Prostate gland (tissue), 2 donors: Measurements from ENCODE around the gene ABHD2. TPM values are rescaled to one million over a fixed set of nuclear protein-coding genes. Genes with fewer than 3 reads are reported as not detected.

Experiments used
- DNase-seq: peaks from one replicate; pipeline ENCODE4 v3.0.0-alpha.2; 2019; ENCODE audit warnings: low spot score
- H3K27ac ChIP-seq, 2 donors: fragments of 200-600 bp; sonication (generic); 2 replicates each; pipeline ENCODE4 v1.5.1; 2017 to 2019
- H3K27me3 ChIP-seq: fragments of 200-600 bp; sonication (generic); replicated peaks from 2 replicates; pipeline ENCODE4 v1.5.1; 2019; ENCODE audit not compliant: insufficient read depth
- H3K36me3 ChIP-seq, 2 donors: fragments of 200-600 bp; sonication (generic); 1 replicate in 1 of 2; 2 replicates in 1 of 2; pipeline versions ENCODE4 v1.5.1 to v1.8.1; 2017 to 2019
- H3K4me1 ChIP-seq: fragments of 200-600 bp; sonication (generic); replicated peaks from 2 replicates; pipeline ENCODE4 v1.5.1; 2019
- H3K4me3 ChIP-seq, 2 donors: fragments of 200-600 bp; sonication (generic); 2 replicates each; pipeline ENCODE4 v1.5.1; 2017 to 2019
- H3K9me3 ChIP-seq: fragments of 200-600 bp; sonication (generic); 2 replicates; pipeline ENCODE4 v1.5.1; 2017
- POLR2A ChIP-seq: fragments of 450-650 bp; IDR thresholded peaks from one replicate; pipeline ENCODE4 v1.6.1; 2016; ENCODE audit warnings: antibody characterized with exemption, mild to moderate bottlenecking
- POLR2AphosphoS5 ChIP-seq: sonication (generic); formaldehyde crosslinking; IDR thresholded peaks from one replicate; pipeline ENCODE4 v1.6.1; 2017; ENCODE audit warnings: antibody characterized with exemption
- WGBS: methylation state at CpG from one replicate; pipeline ENCODE4 v1.1.5; 2018; 5-methylcytosine and 5-hydroxymethylcytosine counted together
- intact Hi-C: fragments of 100-400 bp; cut with DNase I; formaldehyde crosslinking; loops from one replicate; pipeline ENCODE4 v1.14.2; 2022
- total RNA-seq, 2 donors: library from RNA; depleted of rRNA; stranded (reverse); fragments of >200 nt; gene quantifications; one replicate each; pipeline ENCODE4 v1.1.0, GENCODE V29; 2016
- TF ChIP-seq, protein P1 (sequence below), 4 experiments: fragments of 200-600 bp in 2 of 4; fragments of 450-650 bp in 2 of 4; sonication (generic) in 2 of 4; IDR thresholded peaks; 1 replicate in 3 of 4; 2 replicates in 1 of 4; pipeline ENCODE4 v1.5.1; 2016 to 2019; ENCODE audit warnings: antibody characterized with exemption in 4 of 4, mild to moderate bottlenecking in 2 of 4, moderate library complexity in 2 of 4

Gene ABHD2
- total RNA-seq, 2 donors from 2014 or later = 111 to 253 TPM

DNA sequence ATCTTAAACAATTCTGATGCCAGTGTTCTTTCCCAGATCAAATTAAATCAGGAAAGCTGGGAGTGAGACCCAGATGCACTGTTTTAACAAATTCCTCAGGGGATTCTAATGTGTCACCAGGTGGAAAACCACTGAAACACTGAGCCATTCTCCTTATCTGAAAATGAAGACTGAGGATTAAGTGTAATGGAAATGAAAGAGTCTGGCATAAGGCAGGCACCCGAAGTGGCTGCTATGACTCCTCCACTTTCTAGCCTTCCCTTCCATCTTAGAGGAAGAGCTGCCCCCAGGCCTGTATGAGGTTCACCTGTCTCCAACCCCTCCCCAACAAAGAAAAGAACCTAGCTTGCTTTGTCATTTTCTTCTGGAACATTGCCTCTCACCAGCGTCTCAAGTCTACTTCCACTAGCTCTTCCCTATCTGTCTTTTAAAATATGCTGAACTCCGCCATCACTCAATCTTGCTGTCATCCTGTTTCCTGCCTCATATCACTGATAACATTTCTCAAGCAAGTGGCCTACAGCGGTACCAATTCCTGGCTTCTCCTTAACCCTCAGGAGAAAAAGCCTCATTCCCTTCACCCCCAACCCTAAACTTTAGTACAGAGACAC, 13.7 kb upstream of the ABHD2 start:
- no peak for DNase-seq
- no peak overlapping the region for H3K4me3 ChIP-seq
- H3K27me3 ChIP-seq = no peaks in the 10 kb centered on the region
- H3K4me1 ChIP-seq = no peaks in the 10 kb centered on the region
- no peaks in the 10 kb centered on the region for H3K36me3 ChIP-seq
- intact Hi-C loops = no loop called here
- 86% methylated on average over 4 of the region's 4 CpGs for WGBS
- TF ChIP-seq POLR2AphosphoS5 = no peak
- TF ChIP-seq POLR2A = no peak
- TF ChIP-seq, protein P1, sequence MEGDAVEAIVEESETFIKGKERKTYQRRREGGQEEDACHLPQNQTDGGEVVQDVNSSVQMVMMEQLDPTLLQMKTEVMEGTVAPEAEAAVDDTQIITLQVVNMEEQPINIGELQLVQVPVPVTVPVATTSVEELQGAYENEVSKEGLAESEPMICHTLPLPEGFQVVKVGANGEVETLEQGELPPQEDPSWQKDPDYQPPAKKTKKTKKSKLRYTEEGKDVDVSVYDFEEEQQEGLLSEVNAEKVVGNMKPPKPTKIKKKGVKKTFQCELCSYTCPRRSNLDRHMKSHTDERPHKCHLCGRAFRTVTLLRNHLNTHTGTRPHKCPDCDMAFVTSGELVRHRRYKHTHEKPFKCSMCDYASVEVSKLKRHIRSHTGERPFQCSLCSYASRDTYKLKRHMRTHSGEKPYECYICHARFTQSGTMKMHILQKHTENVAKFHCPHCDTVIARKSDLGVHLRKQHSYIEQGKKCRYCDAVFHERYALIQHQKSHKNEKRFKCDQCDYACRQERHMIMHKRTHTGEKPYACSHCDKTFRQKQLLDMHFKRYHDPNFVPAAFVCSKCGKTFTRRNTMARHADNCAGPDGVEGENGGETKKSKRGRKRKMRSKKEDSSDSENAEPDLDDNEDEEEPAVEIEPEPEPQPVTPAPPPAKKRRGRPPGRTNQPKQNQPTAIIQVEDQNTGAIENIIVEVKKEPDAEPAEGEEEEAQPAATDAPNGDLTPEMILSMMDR (IDR thresholded peaks at IDR 0.05) = no peak
- no peak overlapping the region for H3K27ac ChIP-seq
- no peaks in the 10 kb centered on the region for H3K9me3 ChIP-seq

GRCh38 chr15:89075101-89075640, 13.1 kb upstream of the ABHD2 start:
- no peaks in the 10 kb centered on the region for H3K36me3 ChIP-seq
- no peak overlapping the region for H3K27ac ChIP-seq
- intact Hi-C loops = no loop called here
- H3K9me3 ChIP-seq = no peaks in the 10 kb centered on the region
- no peaks in the 10 kb centered on the region for H3K27me3 ChIP-seq
- DNase-seq = no peak
- no peak for TF ChIP-seq POLR2AphosphoS5
- TF ChIP-seq, protein P1 (IDR thresholded peaks at IDR 0.05) = no peak
- TF ChIP-seq POLR2A = no peak
- H3K4me3 ChIP-seq = no peak overlapping the region
- WGBS = 60% methylated on average over 4 of the region's 4 CpGs
- no peaks in the 10 kb centered on the region for H3K4me1 ChIP-seq

- WGBS = 77% methylated on average over 4 of the region's 4 CpGs
- Histone ChIP-seq H3K4me3 (no peak overlapping the region), H3K27me3 (no peaks in the 10 kb centered on the region), H3K27ac (no peak overlapping the region), H3K9me3 (no peaks in the 10 kb centered on the region), H3K4me1 (no peaks in the 10 kb centered on the region), H3K36me3 (no peaks in the 10 kb centered on the region)
- DNase-seq = no peak
- TF ChIP-seq, protein P1 (IDR thresholded peaks at IDR 0.05) = no peak
- no peak for TF ChIP-seq POLR2AphosphoS5
- no peak for TF ChIP-seq POLR2A
- intact Hi-C loops = no loop called here
These were observed 12.4 kb upstream of the ABHD2 start for GRCh38 chr15:89075846-89076245.

- DNase-seq = no peak
- Histone ChIP-seq H3K9me3 (no peaks in the 10 kb centered on the region), H3K27ac (no peak overlapping the region), H3K4me1 (no peaks in the 10 kb centered on the region), H3K27me3 (no peaks in the 10 kb centered on the region), H3K36me3 (no peaks in the 10 kb centered on the region), H3K4me3 (no peak overlapping the region)
- intact Hi-C loops = no loop called here
- WGBS = 45% methylated on average over 1 of the region's 1 CpG
- no peak for TF ChIP-seq POLR2AphosphoS5
- TF ChIP-seq, protein P1 (IDR thresholded peaks at IDR 0.05) = no peak
- TF ChIP-seq POLR2A = no peak
These were observed 10.5 kb upstream of the ABHD2 start for GRCh38 chr15:89077750-89078149.
